DND-41 (cell line): ENCODE data around the gene COL4A2.

Source experiments
- CTCF ChIP-seq: IDR thresholded peaks from 2 replicates; pipeline ENCODE4 v1.5.1; 2012; ENCODE audit warnings: borderline replicate concordance, low read length, moderate library complexity, mild to moderate bottlenecking; ENCODE audit not compliant: poor library complexity, severe bottlenecking; ENCODE audit errors: extremely low read depth
- EZH2 ChIP-seq: IDR thresholded peaks from 3 replicates; pipeline ENCODE4 v1.6.1; 2012; ENCODE audit warnings: borderline replicate concordance, low read depth, mild to moderate bottlenecking, moderate library complexity, low read length, inconsistent platforms; ENCODE audit not compliant: severe bottlenecking

DNA sequence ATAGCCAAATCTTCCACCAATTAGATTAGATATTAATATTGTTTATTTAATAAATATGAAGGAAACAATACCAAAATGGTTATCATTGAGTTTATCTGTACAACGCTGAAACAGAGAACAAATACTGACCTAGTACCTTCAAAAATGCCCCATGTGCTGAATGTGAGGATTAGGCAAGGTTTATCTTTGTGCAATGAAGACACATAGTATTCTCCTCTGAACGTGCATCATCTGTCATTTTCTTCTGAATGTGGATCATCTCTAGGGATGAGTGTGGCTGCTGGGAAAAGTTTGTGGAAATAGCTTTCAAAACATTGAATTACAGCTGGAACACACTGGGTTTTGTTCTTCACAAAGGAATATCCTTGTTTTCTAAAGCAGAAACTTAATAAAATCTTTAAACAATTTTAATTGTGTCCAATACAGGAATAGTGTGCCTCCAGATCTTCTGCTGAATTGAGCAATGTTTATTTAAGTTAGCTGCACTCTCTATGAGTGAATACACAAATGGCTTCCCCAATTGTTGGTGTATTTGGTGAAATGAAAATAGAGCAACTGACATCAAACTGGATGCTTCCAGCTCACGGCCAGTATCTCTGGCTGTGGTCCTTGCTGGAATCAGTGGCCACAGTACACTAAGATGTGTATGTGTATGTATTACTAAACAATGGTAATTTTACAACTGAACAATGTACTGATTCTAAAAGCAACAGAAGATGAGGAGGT lies 6.8 kb upstream of the COL4A2 start:
- no peak for TF ChIP-seq CTCF
- TF ChIP-seq EZH2, result no peak
